ENCODE results near the gene RTF1.

The RTF1 gene

DNA sequence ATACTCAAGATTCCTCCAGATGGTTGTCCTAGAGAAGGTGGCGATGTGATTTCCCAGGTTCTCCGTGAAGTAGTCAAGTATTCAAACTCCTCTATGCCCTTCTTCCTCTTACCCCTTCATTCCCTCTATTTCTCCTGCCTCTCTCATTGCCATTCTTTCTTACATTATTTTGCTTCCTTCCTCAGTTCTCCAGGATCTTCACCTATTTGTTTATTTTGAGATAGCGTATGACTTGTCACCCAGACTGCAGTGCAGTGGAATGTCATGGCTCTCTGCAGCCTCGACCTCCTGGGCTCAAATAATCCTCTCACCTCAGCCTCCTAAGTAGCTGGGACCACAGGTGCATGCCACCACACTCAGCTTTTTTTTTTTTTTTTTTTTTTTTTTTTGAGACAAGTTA lies 75.0 kb downstream of the RTF1 start:
- H3K4me1 ChIP-seq (ENCODE audit: control insufficient read depth, insufficient read depth, low read length): peaks cover 35% of the 10 kb centered on the region
- no peaks in the 10 kb centered on the region for H3K9me3 ChIP-seq (replicated peaks; ENCODE audit: low read length)
- peaks cover 13% of the 10 kb centered on the region for H3K27me3 ChIP-seq (ENCODE audit: control insufficient read depth, insufficient read depth, low read length)
- H3K36me3 ChIP-seq (ENCODE audit: insufficient read depth, low read length): no peaks in the 10 kb centered on the region
- H3K4me3 ChIP-seq (ENCODE audit: low read length): no peak overlapping the region
- no peak overlapping the region for H3K9ac ChIP-seq (ENCODE audit: low read depth, low read length)
- H3K4me2 ChIP-seq (ENCODE audit: low read length): no peak overlapping the region

GRCh38 chr15:41492597-41493204 lies 75.8 kb downstream of the RTF1 start:
- no peaks in the 10 kb centered on the region for H3K9me3 ChIP-seq (replicated peaks; ENCODE audit: low read length)
- peak overlapping the region; percentile 99 for H3K4me2 ChIP-seq (ENCODE audit: low read length)
- H3K4me3 ChIP-seq (ENCODE audit: low read length): peak overlapping the region; percentile 79
- H3K4me1 ChIP-seq (ENCODE audit: control insufficient read depth, insufficient read depth, low read length): peaks cover 35% of the 10 kb centered on the region
- no peaks in the 10 kb centered on the region for H3K36me3 ChIP-seq (ENCODE audit: insufficient read depth, low read length)
- H3K9ac ChIP-seq (ENCODE audit: low read depth, low read length): peak overlapping the region; percentile 78
- H3K27me3 ChIP-seq (ENCODE audit: control insufficient read depth, insufficient read depth, low read length): peaks cover 13% of the 10 kb centered on the region

DNA sequence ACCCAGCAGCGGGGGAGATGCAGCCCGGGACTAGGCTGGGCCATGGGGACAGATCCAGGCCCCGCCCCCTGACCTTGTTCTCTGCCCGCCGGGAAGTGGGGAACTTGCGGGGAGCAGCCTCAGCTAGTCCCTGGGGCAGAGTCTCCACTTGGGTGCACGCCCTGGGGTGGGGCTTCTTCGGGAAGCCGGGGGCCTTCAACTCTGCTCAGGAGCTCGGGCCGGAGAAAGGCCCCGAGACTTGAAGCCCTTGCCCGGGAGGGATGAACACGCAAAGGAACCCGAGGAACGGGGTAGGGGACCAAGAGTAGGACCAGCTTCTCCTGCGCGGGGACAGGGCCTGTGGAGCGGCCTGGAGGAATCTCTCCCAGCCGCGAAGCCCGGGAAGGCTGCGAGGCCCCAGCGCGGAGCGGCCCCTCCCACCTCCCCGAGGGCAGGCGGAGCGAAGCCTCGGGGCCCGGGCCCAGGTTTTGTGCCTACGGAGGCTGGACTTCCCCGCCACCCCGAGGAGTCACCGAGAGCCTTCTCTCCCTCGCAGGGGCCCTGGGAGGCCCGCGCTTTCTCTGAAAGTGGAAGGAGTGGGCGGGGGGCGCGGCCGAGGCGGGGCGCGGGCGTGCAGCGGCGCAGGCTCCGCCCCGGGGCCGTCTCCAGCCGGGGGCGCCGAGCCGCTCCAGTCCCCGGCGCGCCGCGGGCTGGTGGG lies 76.5 kb downstream of the RTF1 start, which contains the start of gene ITPKA:
TSS of gene ITPKA (plus strand) at position 670 of the 697 bp plus-strand sequence. CDS start 54 bp downstream, outside the sequence.
- H3K27me3 ChIP-seq (ENCODE audit: control insufficient read depth, insufficient read depth, low read length): peaks cover 13% of the 10 kb centered on the region
- H3K4me3 ChIP-seq (ENCODE audit: low read length): peak within 1 kb of the TSS; percentile 79
- peak within 1 kb of the TSS; percentile 99 for H3K4me2 ChIP-seq (ENCODE audit: low read length)
- no peaks in the 10 kb centered on the region for H3K9me3 ChIP-seq (replicated peaks; ENCODE audit: low read length)
- H3K9ac ChIP-seq (ENCODE audit: low read depth, low read length): peak within 1 kb of the TSS; percentile 78
- H3K4me1 ChIP-seq (ENCODE audit: control insufficient read depth, insufficient read depth, low read length): peaks cover 35% of the 10 kb centered on the region
- no peaks in the 10 kb centered on the region for H3K36me3 ChIP-seq (ENCODE audit: insufficient read depth, low read length)

DNA sequence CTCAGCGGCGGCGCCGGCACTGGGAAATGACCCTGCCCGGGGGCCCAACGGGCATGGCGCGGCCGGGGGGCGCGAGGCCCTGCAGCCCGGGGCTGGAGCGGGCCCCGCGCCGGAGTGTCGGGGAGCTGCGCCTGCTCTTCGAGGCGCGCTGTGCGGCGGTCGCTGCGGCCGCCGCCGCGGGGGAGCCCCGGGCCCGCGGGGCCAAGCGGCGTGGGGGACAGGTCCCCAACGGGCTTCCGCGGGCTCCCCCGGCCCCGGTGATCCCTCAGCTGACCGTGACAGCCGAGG lies 77.0 kb downstream of the RTF1 start:
- no peak overlapping the region for H3K9ac ChIP-seq (ENCODE audit: low read depth, low read length)
- H3K4me1 ChIP-seq (ENCODE audit: control insufficient read depth, insufficient read depth, low read length): peaks cover 35% of the 10 kb centered on the region
- H3K9me3 ChIP-seq (replicated peaks; ENCODE audit: low read length): no peaks in the 10 kb centered on the region
- H3K4me2 ChIP-seq (ENCODE audit: low read length): peak overlapping the region; percentile 99
- H3K27me3 ChIP-seq (ENCODE audit: control insufficient read depth, insufficient read depth, low read length): peaks cover 13% of the 10 kb centered on the region
- no peaks in the 10 kb centered on the region for H3K36me3 ChIP-seq (ENCODE audit: insufficient read depth, low read length)
- H3K4me3 ChIP-seq (ENCODE audit: low read length): peak overlapping the region; percentile 79

GRCh38 chr15:41494190-41494921 lies 77.5 kb downstream of the RTF1 start:
- peaks cover 13% of the 10 kb centered on the region for H3K27me3 ChIP-seq (ENCODE audit: control insufficient read depth, insufficient read depth, low read length)

DNA sequence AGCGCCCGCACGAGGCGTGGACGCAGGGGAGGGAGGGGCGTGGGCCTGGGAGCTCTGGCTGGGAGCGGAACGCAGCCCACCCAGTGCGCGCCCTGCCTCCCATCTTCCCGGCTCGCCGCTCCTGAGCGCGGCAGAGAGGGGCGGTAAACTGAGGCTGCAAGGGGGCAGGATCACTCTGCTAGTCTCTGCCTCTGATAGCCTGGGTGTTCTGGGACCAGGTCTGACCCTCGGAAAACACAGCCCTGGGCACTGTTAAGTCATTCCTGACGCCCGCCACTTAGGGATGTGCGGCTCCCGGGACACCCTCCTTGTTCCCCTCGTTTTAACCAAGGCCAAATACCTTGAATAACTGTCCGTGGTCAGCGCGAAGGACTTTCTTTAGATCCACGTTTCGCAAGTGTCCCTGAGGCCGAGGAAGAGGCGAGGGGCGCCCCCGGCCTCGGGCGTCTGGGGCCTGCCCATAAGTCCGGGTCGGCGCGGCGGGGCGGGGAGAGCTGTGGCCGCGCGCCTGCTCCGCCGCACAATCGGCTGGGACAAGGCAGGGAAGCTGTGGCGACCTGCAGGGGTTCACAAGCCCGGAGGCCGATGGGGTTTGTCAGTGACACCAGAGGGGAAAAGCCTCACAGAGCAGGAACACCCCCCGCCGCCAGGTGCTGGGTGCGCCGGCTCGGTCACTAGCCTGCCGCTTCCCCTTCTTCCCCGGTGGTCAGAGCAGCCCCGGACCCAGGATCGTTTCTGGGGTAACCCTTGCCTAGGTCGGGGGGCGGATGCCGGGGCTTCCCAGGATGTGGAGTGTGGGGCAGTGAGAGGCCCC lies 78.2 kb downstream of the RTF1 start:
- no peak overlapping the region for H3K4me3 ChIP-seq (ENCODE audit: low read length)
- H3K27me3 ChIP-seq (ENCODE audit: control insufficient read depth, insufficient read depth, low read length): peaks cover 13% of the 10 kb centered on the region
- H3K4me1 ChIP-seq (ENCODE audit: control insufficient read depth, insufficient read depth, low read length): peaks cover 31% of the 10 kb centered on the region
- peak overlapping the region; percentile 99 for H3K4me2 ChIP-seq (ENCODE audit: low read length)
- no peaks in the 10 kb centered on the region for H3K36me3 ChIP-seq (ENCODE audit: insufficient read depth, low read length)
- H3K9me3 ChIP-seq (replicated peaks; ENCODE audit: low read length): no peaks in the 10 kb centered on the region
- H3K9ac ChIP-seq (ENCODE audit: low read depth, low read length): no peak overlapping the region

More at GRCh38 chr15:41494190-41494921, 77.5 kb downstream of the RTF1 start:
- Histone ChIP-seq H3K4me1 (ENCODE audit: control insufficient read depth, insufficient read depth, low read length) (peaks cover 35% of the 10 kb centered on the region), H3K4me2 (ENCODE audit: low read length) (peak overlapping the region; percentile 99), H3K9ac (ENCODE audit: low read depth, low read length) (no peak overlapping the region), H3K4me3 (ENCODE audit: low read length) (peak overlapping the region; percentile 79), H3K36me3 (ENCODE audit: insufficient read depth, low read length) (no peaks in the 10 kb centered on the region), H3K9me3 (replicated peaks; ENCODE audit: low read length) (no peaks in the 10 kb centered on the region)

DNA sequence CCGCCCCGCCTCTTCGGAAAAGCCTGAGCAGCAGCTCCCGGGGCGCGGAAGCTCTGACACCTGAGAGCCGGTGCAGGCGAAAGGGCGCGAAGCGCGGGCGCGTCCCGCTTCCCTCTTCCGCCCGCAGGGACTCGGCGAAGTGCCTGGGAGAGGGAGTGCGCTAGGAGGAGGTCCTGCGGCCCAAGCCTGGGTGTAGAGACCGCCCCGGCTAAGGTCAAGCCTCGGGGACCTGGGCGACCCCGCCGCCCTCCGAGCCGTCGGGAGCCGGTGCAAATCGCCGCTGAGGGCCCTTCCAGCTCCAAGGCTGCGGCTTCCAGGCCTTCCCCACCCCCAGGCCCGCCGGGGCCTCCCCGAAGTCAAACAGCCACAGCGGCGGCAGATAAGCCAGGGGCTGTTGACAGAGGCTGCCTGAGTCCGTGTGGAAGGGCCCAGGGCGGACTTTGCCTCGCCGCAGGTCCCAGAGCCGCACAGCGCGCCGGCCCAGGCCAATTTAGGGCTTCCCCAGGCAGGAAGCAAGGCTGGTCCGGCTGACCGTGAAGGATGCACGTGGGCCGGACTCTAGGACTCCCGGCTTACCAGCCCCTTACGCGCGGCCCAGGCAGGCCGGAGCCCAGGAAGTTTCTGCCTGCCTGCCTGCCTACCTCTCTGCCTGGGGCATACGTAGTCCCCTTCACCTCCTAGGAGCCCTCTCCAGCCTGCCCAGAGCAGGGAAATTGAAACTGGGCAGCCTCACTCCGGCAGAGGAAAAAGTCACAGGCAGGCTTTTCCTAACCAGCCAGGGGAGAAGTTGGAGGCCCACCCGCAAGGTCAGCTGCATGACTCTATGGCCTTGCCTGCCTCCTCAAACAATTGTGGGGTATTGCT lies 79.1 kb downstream of the RTF1 start:
- Histone ChIP-seq H3K4me2 (ENCODE audit: low read length) (no peak overlapping the region), H3K4me1 (ENCODE audit: control insufficient read depth, insufficient read depth, low read length) (peaks cover 26% of the 10 kb centered on the region), H3K9me3 (replicated peaks; ENCODE audit: low read length) (no peaks in the 10 kb centered on the region), H3K36me3 (ENCODE audit: insufficient read depth, low read length) (no peaks in the 10 kb centered on the region), H3K4me3 (ENCODE audit: low read length) (no peak overlapping the region), H3K9ac (ENCODE audit: low read depth, low read length) (no peak overlapping the region), H3K27me3 (ENCODE audit: control insufficient read depth, insufficient read depth, low read length) (peaks cover 14% of the 10 kb centered on the region)

GRCh38 chr15:41498657-41499056 lies 81.8 kb downstream of the RTF1 start:
- no peaks in the 10 kb centered on the region for H3K9me3 ChIP-seq (replicated peaks; ENCODE audit: low read length)
- peaks cover 32% of the 10 kb centered on the region for H3K27me3 ChIP-seq (ENCODE audit: control insufficient read depth, insufficient read depth, low read length)
- H3K4me2 ChIP-seq (ENCODE audit: low read length): no peak overlapping the region
- H3K9ac ChIP-seq (ENCODE audit: low read depth, low read length): no peak overlapping the region
- peaks cover 25% of the 10 kb centered on the region for H3K4me1 ChIP-seq (ENCODE audit: control insufficient read depth, insufficient read depth, low read length)
- no peaks in the 10 kb centered on the region for H3K36me3 ChIP-seq (ENCODE audit: insufficient read depth, low read length)
- H3K4me3 ChIP-seq (ENCODE audit: low read length): no peak overlapping the region

- Histone ChIP-seq H3K4me2 (ENCODE audit: low read length) (no peak overlapping the region), H3K4me3 (ENCODE audit: low read length) (no peak overlapping the region), H3K36me3 (ENCODE audit: insufficient read depth, low read length) (no peaks in the 10 kb centered on the region), H3K9me3 (replicated peaks; ENCODE audit: low read length) (no peaks in the 10 kb centered on the region), H3K9ac (ENCODE audit: low read depth, low read length) (no peak overlapping the region), H3K27me3 (ENCODE audit: control insufficient read depth, insufficient read depth, low read length) (peaks cover 32% of the 10 kb centered on the region), H3K4me1 (ENCODE audit: control insufficient read depth, insufficient read depth, low read length) (peaks cover 19% of the 10 kb centered on the region)
Observed at GRCh38 chr15:41499109-41499851, 82.4 kb downstream of the RTF1 start.

DNA sequence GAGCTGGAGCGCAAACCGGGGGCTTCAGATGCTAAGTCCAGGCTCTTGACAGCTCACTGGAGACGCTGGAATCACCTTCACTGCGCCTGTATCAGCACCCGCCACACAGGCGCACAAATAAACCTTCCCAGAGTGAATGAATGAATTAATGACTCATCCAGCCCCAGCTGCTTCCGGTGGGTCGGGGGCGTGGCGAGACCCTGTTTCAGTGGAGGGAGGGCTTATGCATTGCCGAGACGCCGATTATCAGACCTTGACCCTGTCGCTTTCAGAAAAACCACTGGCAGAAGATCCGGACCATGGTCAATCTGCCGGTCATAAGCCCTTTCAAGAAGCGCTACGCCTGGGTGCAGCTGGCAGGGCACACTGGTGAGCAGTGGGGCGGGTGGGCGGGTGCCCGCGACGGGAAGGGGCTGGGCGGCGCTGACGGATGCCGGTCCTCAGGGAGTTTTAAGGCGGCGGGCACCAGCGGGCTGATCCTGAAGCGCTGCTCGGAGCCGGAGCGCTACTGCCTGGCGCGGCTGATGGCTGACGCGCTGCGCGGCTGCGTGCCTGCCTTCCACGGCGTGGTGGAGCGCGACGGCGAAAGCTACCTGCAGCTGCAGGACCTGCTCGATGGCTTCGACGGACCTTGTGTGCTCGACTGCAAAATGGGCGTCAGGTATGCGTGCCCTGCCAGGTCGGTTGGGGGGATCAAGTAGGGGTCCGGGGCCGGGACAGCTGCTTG lies 84.5 kb downstream of the RTF1 start:
- H3K4me3 ChIP-seq (ENCODE audit: low read length): peak overlapping the region; percentile 49
- H3K9ac ChIP-seq (ENCODE audit: low read depth, low read length): no peak overlapping the region

More for the DNA sequence above, 84.5 kb downstream of the RTF1 start:
- Histone ChIP-seq H3K36me3 (ENCODE audit: insufficient read depth, low read length) (no peaks in the 10 kb centered on the region), H3K9me3 (replicated peaks; ENCODE audit: low read length) (no peaks in the 10 kb centered on the region), H3K4me1 (ENCODE audit: control insufficient read depth, insufficient read depth, low read length) (peaks cover 17% of the 10 kb centered on the region), H3K4me2 (ENCODE audit: low read length) (peak overlapping the region; percentile 73), H3K27me3 (ENCODE audit: control insufficient read depth, insufficient read depth, low read length) (peaks cover 26% of the 10 kb centered on the region)

Measured in skeletal muscle satellite cell (primary cell).